GM18861 (cell line): ENCODE measurements around the gene TSPEAR.

Source experiments
- ATAC-seq: cut with Tn5 transposase; IDR thresholded peaks from one replicate; pipeline ENCODE4 v1.9.1; 2021; ENCODE audit not compliant: unreplicated experiment

TSPEAR gene

DNA sequence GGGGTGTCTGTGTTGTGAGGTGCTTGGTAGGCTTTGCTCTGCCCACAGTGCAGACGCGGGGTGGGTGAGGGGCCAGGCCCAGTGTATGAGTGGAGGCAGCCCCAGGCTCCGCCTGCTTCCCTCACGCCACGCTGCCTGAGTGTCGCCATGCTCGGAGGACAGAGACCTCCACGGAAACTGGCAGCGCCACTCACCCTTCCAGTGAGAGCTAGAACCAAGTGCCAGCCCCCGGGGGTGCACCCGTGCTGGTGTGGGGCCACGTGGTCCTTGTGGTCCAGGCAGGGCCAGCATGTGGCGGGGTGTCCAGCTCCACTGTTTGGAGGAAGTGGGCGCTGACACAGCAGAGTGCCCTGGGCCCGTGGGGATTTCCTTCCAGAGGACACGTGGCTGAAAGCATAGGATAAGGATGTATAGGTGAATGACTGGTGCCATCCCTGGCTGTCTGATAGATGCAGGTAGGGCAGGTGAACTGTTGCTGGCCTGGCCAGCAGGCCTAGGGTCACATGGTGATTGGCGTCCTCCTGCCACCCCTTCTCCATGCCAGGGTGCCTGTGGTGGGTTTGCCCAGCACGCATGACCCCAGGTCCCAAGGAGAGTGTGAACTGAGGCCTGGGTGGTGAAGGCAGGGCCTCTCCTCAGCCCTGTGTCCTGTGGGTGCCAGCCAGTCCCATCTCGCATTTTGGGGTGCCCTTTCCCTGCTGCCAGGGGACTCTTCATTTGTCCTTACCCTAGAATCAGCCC, 252.2 kb downstream of the TSPEAR start:
- no peak for ATAC-seq

DNA sequence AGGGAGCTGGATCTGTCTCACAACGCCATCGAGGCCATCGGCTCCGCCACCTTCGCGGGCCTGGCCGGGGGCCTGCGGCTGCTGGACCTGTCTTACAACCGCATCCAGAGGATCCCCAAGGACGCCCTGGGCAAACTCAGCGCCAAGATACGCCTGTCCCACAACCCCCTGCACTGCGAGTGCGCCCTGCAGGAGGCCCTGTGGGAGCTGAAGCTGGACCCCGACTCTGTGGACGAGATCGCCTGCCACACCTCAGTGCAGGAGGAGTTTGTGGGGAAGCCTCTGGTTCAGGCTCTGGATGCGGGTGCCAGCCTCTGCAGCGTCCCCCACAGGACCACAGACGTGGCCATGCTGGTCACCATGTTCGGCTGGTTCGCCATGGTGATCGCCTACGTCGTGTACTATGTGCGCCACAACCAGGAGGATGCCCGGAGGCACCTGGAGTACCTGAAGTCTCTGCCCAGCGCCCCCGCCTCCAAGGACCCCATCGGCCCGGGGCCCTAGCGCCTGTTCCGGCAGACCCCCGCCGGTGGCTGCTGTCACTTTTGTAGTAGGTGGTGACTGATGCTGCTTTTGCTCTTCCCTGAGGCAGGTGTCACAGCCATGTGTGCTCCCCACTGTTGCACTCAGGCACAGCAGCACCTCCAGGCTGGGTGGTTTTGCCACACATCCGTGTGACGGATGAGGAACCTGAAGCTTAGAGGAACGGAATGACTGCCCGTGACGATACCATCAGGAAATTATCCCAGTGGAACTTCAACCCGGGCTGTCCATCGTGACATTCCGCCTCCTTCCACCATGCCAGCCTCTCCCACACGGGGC, 254.2 kb downstream of the TSPEAR start:
- ATAC-seq: no peak

DNA sequence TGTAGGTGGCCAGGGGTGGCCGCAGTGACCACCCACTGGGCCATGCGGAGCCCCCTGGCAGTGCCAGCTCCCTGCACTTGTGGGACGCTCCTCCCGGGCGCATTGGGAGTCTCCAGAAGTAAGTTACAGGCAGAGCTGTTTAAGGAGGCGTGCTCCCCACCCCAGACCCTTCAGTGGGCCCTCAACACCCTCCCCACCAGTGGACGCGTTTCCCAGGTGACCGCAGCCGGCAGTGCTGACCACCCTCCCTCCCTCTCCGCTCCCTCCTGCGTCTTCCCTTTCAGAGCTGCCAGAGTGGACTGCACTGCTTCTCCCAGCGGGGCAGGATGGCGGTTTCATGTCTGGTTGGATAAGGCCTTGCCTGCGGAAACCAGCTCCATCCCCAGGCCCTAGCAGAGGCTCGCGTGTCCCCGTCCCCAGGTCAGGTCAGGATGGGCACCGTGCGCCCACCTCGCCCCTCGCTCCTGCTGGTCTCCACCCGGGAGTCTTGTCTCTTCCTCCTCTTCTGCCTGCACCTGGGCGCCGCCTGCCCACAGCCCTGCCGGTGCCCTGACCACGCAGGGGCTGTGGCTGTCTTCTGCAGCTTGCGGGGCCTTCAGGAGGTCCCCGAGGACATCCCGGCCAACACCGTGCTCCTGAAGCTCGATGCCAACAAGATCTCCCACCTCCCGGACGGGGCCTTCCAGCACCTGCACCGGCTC, 255.0 kb downstream of the TSPEAR start:
- ATAC-seq: no peak

DNA sequence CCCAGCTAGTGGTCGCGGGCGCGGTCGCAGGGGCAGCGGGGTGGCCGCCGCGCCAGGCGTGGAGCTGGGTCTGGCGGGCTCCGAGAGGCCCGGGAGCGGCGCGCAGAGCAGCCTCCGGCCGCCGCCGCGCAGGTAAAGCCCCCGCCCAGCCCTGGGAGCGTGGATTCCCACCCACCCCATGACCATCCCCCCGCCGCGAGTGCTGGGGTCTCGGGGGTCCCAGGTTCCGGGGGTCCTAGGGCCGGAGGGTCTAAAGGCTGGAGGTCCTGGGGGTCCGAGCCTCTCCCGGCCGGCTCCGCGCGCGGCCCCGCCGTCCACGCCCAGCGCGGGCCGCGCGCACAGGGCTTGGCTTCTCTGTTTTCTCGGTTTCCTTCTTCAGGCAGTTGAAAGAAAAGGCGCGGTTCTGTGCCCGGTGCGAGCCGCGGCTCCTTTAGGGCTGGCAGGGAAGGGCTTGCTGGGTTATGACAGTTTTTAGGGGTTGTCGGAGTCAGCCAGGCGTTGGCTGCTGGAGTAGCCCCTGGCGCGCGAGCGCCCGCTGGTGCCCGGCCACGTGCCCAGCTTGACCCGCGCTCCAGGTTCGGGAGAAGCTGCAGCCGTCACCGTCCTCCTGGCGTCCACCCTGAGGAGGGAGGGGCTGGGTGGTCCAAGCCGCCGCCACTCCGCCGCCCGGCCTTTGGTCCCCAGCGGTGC, 255.7 kb downstream of the TSPEAR start:
- no peak for ATAC-seq

DNA sequence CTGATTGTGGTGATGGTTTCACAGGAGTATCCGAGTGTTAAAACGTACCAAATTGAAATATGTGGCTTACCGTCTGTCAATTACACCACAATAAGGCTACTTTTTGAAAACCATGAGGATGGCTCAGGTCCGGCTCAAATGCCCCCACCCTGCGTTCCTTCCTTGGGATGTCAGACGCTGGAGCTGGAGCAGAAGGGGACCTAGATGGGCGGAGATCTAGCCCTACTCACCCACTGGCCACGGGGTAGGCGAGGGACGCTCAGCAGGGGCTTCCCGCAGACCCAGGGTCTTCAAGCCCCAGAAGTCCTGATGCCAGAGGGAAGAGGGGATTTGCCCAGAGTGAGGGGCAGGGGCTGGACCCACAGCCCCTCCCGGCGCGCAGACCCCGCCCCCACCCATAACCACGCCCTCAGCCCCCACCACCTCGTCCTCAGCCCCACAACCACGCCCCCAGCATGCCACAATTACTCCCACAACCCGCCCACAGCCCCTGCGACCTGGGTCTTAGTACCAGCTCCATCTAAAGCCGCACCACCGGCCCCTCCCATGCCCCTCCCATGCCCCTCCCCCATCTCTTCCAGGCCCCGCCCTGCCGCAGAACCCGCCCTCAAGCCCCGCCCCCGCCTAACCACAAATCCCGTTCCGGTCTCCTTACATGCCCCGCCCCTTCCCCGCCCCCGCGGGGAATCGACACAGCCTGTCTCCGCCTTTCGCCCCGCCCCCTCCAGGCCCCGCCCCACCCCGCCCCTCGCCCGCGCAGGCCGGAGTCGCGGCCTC, 256.4 kb downstream of the TSPEAR start, which contains the start of gene LRRC3:
Gene LRRC3, plus strand, starts transcription at position 764 of the 777 bp plus-strand sequence. CDS start 1,135 bp downstream, outside the sequence.
- no peak for ATAC-seq

DNA sequence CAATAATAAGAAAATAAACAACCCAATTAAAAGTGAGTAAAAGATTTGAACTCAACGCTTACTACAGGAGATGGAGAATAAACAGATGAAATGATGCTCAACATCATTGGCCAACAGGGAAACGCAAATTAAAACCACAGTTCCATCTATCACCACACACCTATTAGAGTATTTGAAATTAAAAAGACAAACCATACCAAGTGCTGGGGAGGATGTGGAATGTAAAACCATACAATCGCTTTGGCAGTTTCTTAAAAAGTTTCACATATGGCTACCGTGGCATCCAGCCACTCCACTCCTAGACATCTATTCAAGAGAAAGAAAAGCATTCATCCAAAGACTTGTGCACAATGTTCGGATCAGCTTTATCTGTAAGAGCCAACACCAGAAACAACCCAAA, 257.3 kb downstream of the TSPEAR start:
- ATAC-seq: no peak

DNA sequence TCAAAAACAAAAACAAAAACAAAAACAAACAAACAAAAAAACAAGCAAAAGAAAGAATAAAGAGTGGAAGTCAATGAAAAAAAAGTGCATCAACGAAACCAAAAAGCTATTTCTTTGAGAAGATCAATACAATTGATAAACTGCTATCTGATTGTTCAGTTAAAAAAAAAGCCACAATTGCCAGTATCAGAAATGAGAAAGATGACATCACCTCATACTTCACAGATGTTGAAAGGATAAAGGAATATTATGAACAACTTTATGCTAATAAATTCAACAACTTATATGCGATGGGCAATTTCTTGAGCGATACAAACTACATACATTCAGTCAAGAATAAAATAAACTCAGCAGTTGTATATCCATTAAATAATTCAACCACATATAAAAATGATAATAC, 258.3 kb downstream of the TSPEAR start:
- ATAC-seq: no peak

DNA sequence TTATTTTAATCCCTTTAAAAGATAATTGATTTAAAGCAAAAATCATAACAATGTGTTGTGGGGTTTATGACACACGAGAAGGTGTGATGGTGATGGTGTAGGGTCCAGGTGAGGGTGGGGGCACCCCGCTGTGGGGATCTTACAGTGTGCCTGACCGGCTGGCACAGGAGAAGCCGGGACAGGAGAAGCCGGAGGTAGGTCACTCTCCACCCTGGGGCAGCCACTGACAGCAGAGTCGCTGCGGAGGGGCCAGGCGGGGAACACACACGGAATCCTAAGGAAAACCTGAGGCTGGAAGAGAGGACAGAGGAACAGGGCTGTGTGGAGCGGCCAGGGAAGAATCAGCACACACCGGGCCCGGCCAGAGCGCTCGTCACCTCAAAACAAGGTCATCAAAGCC, 260.4 kb downstream of the TSPEAR start:
- ATAC-seq: no peak

DNA sequence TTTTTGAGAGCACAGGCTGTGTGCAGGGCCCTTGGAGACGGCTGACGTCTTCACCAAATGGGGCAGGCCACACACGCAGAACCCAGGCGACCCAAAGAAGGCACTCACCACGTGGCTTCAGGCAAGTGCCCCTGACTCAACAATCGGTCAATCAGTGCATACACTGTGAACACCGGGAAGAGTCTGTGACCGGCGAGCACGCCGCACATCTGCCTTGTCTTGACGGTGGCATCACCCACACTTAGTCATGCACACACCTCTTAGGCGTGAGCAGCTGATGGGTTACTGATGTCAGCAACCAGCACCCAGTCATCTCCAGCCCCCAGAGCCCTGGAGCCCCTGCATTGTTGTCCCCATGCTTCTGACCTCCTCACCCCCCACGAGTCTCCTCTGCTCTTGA, 261.0 kb downstream of the TSPEAR start:
- ATAC-seq: no peak

DNA sequence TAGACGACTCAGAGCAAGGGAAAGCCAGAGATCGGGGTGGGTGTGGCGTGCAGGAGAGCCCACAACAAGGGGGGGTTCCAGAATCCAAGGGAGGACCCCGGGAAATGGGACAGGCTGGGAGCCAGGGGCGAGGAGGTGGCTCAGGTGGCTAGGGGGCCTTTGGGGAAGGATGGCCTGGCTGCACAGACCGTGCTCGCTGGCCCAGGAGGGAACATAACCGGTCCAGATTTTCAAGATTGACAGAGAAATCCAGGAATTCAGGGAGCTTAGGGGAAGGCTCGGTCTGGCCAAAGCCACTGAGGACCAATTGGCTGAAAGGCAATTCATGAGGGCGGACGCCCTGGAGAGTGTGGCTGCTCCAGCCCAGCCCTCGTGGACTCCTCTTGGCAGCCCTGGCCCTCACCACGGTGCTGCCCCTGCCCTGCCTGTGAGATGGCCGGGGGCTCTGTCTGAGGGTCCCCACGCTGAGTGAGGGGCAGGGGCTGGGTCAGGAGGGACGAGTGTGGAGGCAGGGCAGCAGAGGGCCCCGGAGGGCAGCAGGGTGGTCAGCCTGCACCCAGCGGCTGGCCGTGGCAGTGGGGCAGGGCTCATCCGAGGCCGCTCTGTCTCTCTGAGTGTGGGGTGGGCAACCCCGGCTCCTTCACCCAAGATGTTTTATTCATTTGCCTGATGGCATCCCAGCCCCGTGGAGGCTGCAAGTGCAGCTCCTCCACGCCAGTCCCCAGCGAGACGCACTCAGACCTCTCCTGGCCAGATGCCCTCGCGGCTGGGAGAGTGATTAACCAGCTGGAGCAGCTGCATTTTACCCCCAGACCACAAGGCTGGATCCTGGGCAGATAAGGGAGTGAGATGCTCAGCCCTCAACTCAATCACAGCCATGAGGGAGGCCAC, 261.7 kb downstream of the TSPEAR start:
- no peak for ATAC-seq

DNA sequence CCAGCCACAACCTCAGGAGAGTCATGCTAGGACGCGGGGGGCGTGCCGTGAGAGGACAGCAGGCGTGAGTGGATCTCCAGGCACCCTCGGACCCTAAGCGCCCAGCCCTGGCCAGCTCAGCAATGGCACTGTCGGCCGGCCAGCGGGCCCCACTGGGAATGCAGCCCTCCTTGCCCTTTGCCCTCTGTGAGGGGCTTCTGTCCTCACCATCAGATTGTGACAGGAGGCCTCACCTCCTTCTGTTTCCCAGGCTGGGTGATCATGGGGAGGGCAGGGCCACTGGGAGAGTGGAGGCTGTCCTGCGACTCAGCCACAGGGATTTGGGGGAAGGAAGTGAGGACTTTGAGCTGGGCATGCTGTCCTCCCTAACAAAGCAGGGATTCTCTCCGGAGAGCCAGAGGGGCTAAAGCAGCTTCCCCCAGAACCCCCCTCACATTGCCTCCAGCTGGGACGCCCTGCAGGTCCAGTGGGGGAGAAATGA, 262.7 kb downstream of the TSPEAR start:
- no peak for ATAC-seq
